ENCODE results near the gene CCDC148.
"Not testable (repeated sequence)": the region's sequence is repeated elsewhere in the genome, so short reads cannot be mapped to it uniquely, and the experiment has no call there.

The CCDC148 gene

GRCh38 chr2:158459161-158460003, 2.8 kb upstream of the CCDC148 start:
- Histone ChIP-seq H3K27ac (ENCODE audit: low read depth, low read length) (no peak overlapping the region), H3K27me3 (ENCODE audit: control insufficient read depth in 1 of 2, insufficient read depth in 2 of 2, low read length in 2 of 2) (no peaks in the 10 kb centered on the region), H3K4me3 (ENCODE audit: low read depth in 1 of 2, low read length in 2 of 2) (peak overlapping the region in 1 of 2 donors; percentile 75)

GRCh38 chr2:158458617-158458920, 2.0 kb upstream of the CCDC148 start:
- Histone ChIP-seq H3K27me3 (ENCODE audit: control insufficient read depth in 1 of 2, insufficient read depth in 2 of 2, low read length in 2 of 2) (no peaks in the 10 kb centered on the region), H3K9ac (ENCODE audit: low read length) (no peak overlapping the region), H3K27ac (ENCODE audit: low read depth, low read length) (no peak overlapping the region)

More at GRCh38 chr2:158459161-158460003, 2.8 kb upstream of the CCDC148 start:
- H3K9ac ChIP-seq (ENCODE audit: low read length) = no peak overlapping the region
- no peaks in the 10 kb centered on the region for H3K36me3 ChIP-seq (ENCODE audit: insufficient read depth, low read length)
- H3K9me3 ChIP-seq (ENCODE audit: low read length) = no peaks in the 10 kb centered on the region
- H3K4me1 ChIP-seq (ENCODE audit: insufficient read depth, low read length) = peaks cover 10% of the 10 kb centered on the region

GRCh38 chr2:158457826-158458616, 1.5 kb upstream of the CCDC148 start:
- Histone ChIP-seq H3K36me3 (ENCODE audit: insufficient read depth, low read length) (no peaks in the 10 kb centered on the region), H3K9ac (ENCODE audit: low read length) (peak overlapping the region; percentile 46), H3K4me1 (ENCODE audit: insufficient read depth, low read length) (peaks cover 10% of the 10 kb centered on the region), H3K9me3 (ENCODE audit: low read length) (no peaks in the 10 kb centered on the region), H3K27ac (ENCODE audit: low read depth, low read length) (peak overlapping the region; percentile 83), H3K4me3 (ENCODE audit: low read depth in 1 of 2, low read length in 2 of 2) (peak overlapping the region; percentile 75 to 84), H3K27me3 (ENCODE audit: control insufficient read depth in 1 of 2, insufficient read depth in 2 of 2, low read length in 2 of 2) (no peaks in the 10 kb centered on the region)

More at GRCh38 chr2:158458617-158458920, 2.0 kb upstream of the CCDC148 start:
- H3K36me3 ChIP-seq (ENCODE audit: insufficient read depth, low read length) = no peaks in the 10 kb centered on the region
- peak overlapping the region; percentile 75 to 84 for H3K4me3 ChIP-seq (ENCODE audit: low read depth in 1 of 2, low read length in 2 of 2)
- no peaks in the 10 kb centered on the region for H3K9me3 ChIP-seq (ENCODE audit: low read length)
- peaks cover 10% of the 10 kb centered on the region for H3K4me1 ChIP-seq (ENCODE audit: insufficient read depth, low read length)

GRCh38 chr2:158457092-158457825, 706 bp upstream of the CCDC148 start:
- Histone ChIP-seq H3K36me3 (ENCODE audit: insufficient read depth, low read length) (no peaks in the 10 kb centered on the region), H3K9ac (ENCODE audit: low read length) (peak overlapping the region; percentile 46), H3K9me3 (ENCODE audit: low read length) (no peaks in the 10 kb centered on the region), H3K27me3 (ENCODE audit: control insufficient read depth in 1 of 2, insufficient read depth in 2 of 2, low read length in 2 of 2) (no peaks in the 10 kb centered on the region), H3K4me1 (ENCODE audit: insufficient read depth, low read length) (peaks cover 10% of the 10 kb centered on the region), H3K27ac (ENCODE audit: low read depth, low read length) (peak overlapping the region; percentile 83), H3K4me3 (ENCODE audit: low read depth in 1 of 2, low read length in 2 of 2) (peak overlapping the region; percentile 75 to 84)

GRCh38 chr2:158443606-158444005, 12.9 kb downstream of the CCDC148 start:
- no peak overlapping the region for H3K9ac ChIP-seq (ENCODE audit: low read length)
- H3K4me1 ChIP-seq (ENCODE audit: insufficient read depth, low read length) = no peaks in the 10 kb centered on the region
- no peak overlapping the region for H3K27ac ChIP-seq (ENCODE audit: low read depth, low read length)
- H3K36me3 ChIP-seq (ENCODE audit: insufficient read depth, low read length) = no peaks in the 10 kb centered on the region
- H3K9me3 ChIP-seq (ENCODE audit: low read length) = no peaks in the 10 kb centered on the region
- no peak overlapping the region for H3K4me3 ChIP-seq (ENCODE audit: low read depth in 1 of 2, low read length in 2 of 2)
- H3K27me3 ChIP-seq (ENCODE audit: control insufficient read depth in 1 of 2, insufficient read depth in 2 of 2, low read length in 2 of 2) = no peaks in the 10 kb centered on the region

GRCh38 chr2:158439062-158439461, 17.5 kb downstream of the CCDC148 start:
- not testable (repeated sequence) for H3K9me3 ChIP-seq (ENCODE audit: low read length); H3K4me3 ChIP-seq (ENCODE audit: low read depth in 1 of 2, low read length in 2 of 2); H3K27ac ChIP-seq (ENCODE audit: low read depth, low read length)

GRCh38 chr2:158433716-158434115, 22.8 kb downstream of the CCDC148 start:
- H3K9me3 ChIP-seq (ENCODE audit: low read length); H3K4me1 ChIP-seq (ENCODE audit: insufficient read depth, low read length); H3K9ac ChIP-seq (ENCODE audit: low read length); H3K27me3 ChIP-seq (ENCODE audit: control insufficient read depth in 1 of 2, insufficient read depth in 2 of 2, low read length in 2 of 2); H3K36me3 ChIP-seq (ENCODE audit: insufficient read depth, low read length); H3K4me3 ChIP-seq (ENCODE audit: low read depth in 1 of 2, low read length in 2 of 2); H3K27ac ChIP-seq (ENCODE audit: low read depth, low read length): not testable (repeated sequence)

More at GRCh38 chr2:158439062-158439461, 17.5 kb downstream of the CCDC148 start:
- H3K36me3 ChIP-seq (ENCODE audit: insufficient read depth, low read length); H3K9ac ChIP-seq (ENCODE audit: low read length); H3K27me3 ChIP-seq (ENCODE audit: control insufficient read depth in 1 of 2, insufficient read depth in 2 of 2, low read length in 2 of 2); H3K4me1 ChIP-seq (ENCODE audit: insufficient read depth, low read length): not testable (repeated sequence)

- H3K36me3 ChIP-seq (ENCODE audit: insufficient read depth, low read length) = no peaks in the 10 kb centered on the region
- no peaks in the 10 kb centered on the region for H3K4me1 ChIP-seq (ENCODE audit: insufficient read depth, low read length)
- no peak overlapping the region for H3K27ac ChIP-seq (ENCODE audit: low read depth, low read length)
- H3K9ac ChIP-seq (ENCODE audit: low read length) = no peak overlapping the region
- H3K4me3 ChIP-seq (ENCODE audit: low read depth in 1 of 2, low read length in 2 of 2) = no peak overlapping the region
- H3K9me3 ChIP-seq (ENCODE audit: low read length) = no peaks in the 10 kb centered on the region
- H3K27me3 ChIP-seq (ENCODE audit: control insufficient read depth in 1 of 2, insufficient read depth in 2 of 2, low read length in 2 of 2) = no peaks in the 10 kb centered on the region
These were observed 24.4 kb downstream of the CCDC148 start for GRCh38 chr2:158432117-158432516.

GRCh38 chr2:158414538-158414937, 42.0 kb downstream of the CCDC148 start:
- Histone ChIP-seq H3K4me3 (ENCODE audit: low read depth in 1 of 2, low read length in 2 of 2) (no peak overlapping the region), H3K4me1 (ENCODE audit: insufficient read depth, low read length) (no peaks in the 10 kb centered on the region), H3K27ac (ENCODE audit: low read depth, low read length) (no peak overlapping the region), H3K9ac (ENCODE audit: low read length) (no peak overlapping the region), H3K27me3 (ENCODE audit: control insufficient read depth in 1 of 2, insufficient read depth in 2 of 2, low read length in 2 of 2) (no peaks in the 10 kb centered on the region), H3K9me3 (ENCODE audit: low read length) (no peaks in the 10 kb centered on the region), H3K36me3 (ENCODE audit: insufficient read depth, low read length) (no peaks in the 10 kb centered on the region)

- Histone ChIP-seq H3K9me3 (ENCODE audit: low read length) (no peaks in the 10 kb centered on the region), H3K9ac (ENCODE audit: low read length) (no peak overlapping the region), H3K36me3 (ENCODE audit: insufficient read depth, low read length) (no peaks in the 10 kb centered on the region), H3K4me1 (ENCODE audit: insufficient read depth, low read length) (no peaks in the 10 kb centered on the region), H3K4me3 (ENCODE audit: low read depth in 1 of 2, low read length in 2 of 2) (no peak overlapping the region), H3K27me3 (ENCODE audit: control insufficient read depth in 1 of 2, insufficient read depth in 2 of 2, low read length in 2 of 2) (no peaks in the 10 kb centered on the region), H3K27ac (ENCODE audit: low read depth, low read length) (no peak overlapping the region)
These were observed 43.0 kb downstream of the CCDC148 start for GRCh38 chr2:158413581-158413980.

GRCh38 chr2:158412206-158412605, 44.3 kb downstream of the CCDC148 start:
- H3K36me3 ChIP-seq (ENCODE audit: insufficient read depth, low read length) = no peaks in the 10 kb centered on the region
- no peak overlapping the region for H3K4me3 ChIP-seq (ENCODE audit: low read depth in 1 of 2, low read length in 2 of 2)
- no peaks in the 10 kb centered on the region for H3K27me3 ChIP-seq (ENCODE audit: control insufficient read depth in 1 of 2, insufficient read depth in 2 of 2, low read length in 2 of 2)
- no peaks in the 10 kb centered on the region for H3K4me1 ChIP-seq (ENCODE audit: insufficient read depth, low read length)
- H3K9me3 ChIP-seq (ENCODE audit: low read length) = no peaks in the 10 kb centered on the region
- no peak overlapping the region for H3K27ac ChIP-seq (ENCODE audit: low read depth, low read length)
- H3K9ac ChIP-seq (ENCODE audit: low read length) = no peak overlapping the region

Measured in muscle layer of colon (tissue), 2 donors.